H1 (cell line): ENCODE results near the gene GALR2. TPM values are rescaled to one million over a fixed set of nuclear protein-coding genes. Genes with fewer than 3 reads are reported as not detected.

Source experiments
- CTCF ChIA-PET: fragments of 300-600 bp; sonication (Branson Sonifier 250); formaldehyde crosslinking; loops from one replicate; lab custom pipeline; 2021; ENCODE audit not compliant: partially characterized antibody; lab: Charles Lee
- POLR2A ChIA-PET: fragments of 300-600 bp; sonication (Branson Sonifier 250); formaldehyde crosslinking; loops from one replicate; lab custom pipeline; 2021; ENCODE audit warnings: inconsistent platforms; ENCODE audit not compliant: partially characterized antibody; lab: Charles Lee
- DNase-seq, 2 experiments: peaks; one replicate each; pipeline versions ENCODE4 v3.0.0 to v3.0.0-alpha.2; 2010 to 2022; ENCODE audit warnings: low spot score in 2 of 2, low read depth in 1 of 2, mixed read lengths in 1 of 2
- FAIRE-seq: peaks from 2 replicates; lab custom pipeline; 2011; peaks lifted over from hg19 to GRCh38; lab: Jason Lieb, UNC
- H2AFZ ChIP-seq: 2 replicates; pipeline ENCODE4 v1.8.1; 2012; ENCODE audit warnings: low read length, inconsistent platforms
- H2AK5ac ChIP-seq: 2 replicates; pipeline ENCODE4 v1.6.1; 2013; ENCODE audit warnings: low read depth, low read length
- H2BK120ac ChIP-seq: replicated peaks from 2 replicates; pipeline ENCODE3; 2013; ENCODE audit warnings: low read depth, low read length, inconsistent platforms
- H2BK12ac ChIP-seq: 2 replicates; pipeline ENCODE4 v1.6.1; 2013; ENCODE audit warnings: low read depth, low read length
- H2BK15ac ChIP-seq: 2 replicates; pipeline ENCODE4 v1.6.1; 2013; ENCODE audit warnings: low read length
- H2BK20ac ChIP-seq: 2 replicates; pipeline ENCODE4 v1.6.1; 2013; ENCODE audit warnings: low read length
- H2BK5ac ChIP-seq: 2 replicates; pipeline ENCODE4 v1.6.1; 2013; ENCODE audit warnings: low read depth, low read length
- H3K14ac ChIP-seq: 2 replicates; pipeline ENCODE4 v1.6.1; 2013; ENCODE audit warnings: inconsistent platforms; ENCODE audit not compliant: insufficient read length
- H3K18ac ChIP-seq: 2 replicates; pipeline ENCODE4 v1.6.1; 2013; ENCODE audit warnings: low read length; ENCODE audit errors: extremely low read depth
- H3K23ac ChIP-seq: 2 replicates; pipeline ENCODE4 v1.6.1; 2013; ENCODE audit warnings: inconsistent platforms; ENCODE audit not compliant: insufficient read length
- H3K23me2 ChIP-seq: 2 replicates; pipeline ENCODE4 v1.6.1; 2013; ENCODE audit warnings: low read depth, low read length
- H3K27ac ChIP-seq: 2 replicates; pipeline ENCODE4 v1.6.1; 2011; ENCODE audit warnings: low read depth, low read length, inconsistent platforms
- H3K27me3 ChIP-seq, 4 experiments: replicated peaks in 1 of 4; 1 replicate in 1 of 4; 2 replicates in 3 of 4; pipeline versions ENCODE4 v1.6.1 to v1.8.1; 2011 to 2013; ENCODE audit warnings: low read length in 3 of 4, mild to moderate bottlenecking in 3 of 4, inconsistent platforms in 2 of 4, mixed read lengths in 2 of 4, moderate library complexity in 1 of 4; ENCODE audit not compliant: control insufficient read depth in 3 of 4, insufficient read depth in 3 of 4; ENCODE audit errors: extremely low read depth in 1 of 4
- H3K36me3 ChIP-seq, 4 experiments: 2 replicates each; pipeline versions ENCODE4 v1.6.1 to v1.8.1; 2011 to 2013; ENCODE audit warnings: mild to moderate bottlenecking in 4 of 4, low read length in 3 of 4, moderate library complexity in 2 of 4, control low read depth in 1 of 4, inconsistent platforms in 1 of 4; ENCODE audit not compliant: insufficient read depth in 4 of 4, control insufficient read depth in 2 of 4
- H3K4ac ChIP-seq: replicated peaks from 2 replicates; pipeline ENCODE3; 2013; ENCODE audit warnings: low read length, low read depth, mixed read lengths, inconsistent platforms; ENCODE audit not compliant: insufficient read length
- H3K4me1 ChIP-seq, 4 experiments: replicated peaks in 1 of 4; 1 replicate in 1 of 4; 2 replicates in 3 of 4; pipeline versions ENCODE4 v1.6.1 to v1.8.1; 2011 to 2013; ENCODE audit warnings: low read length in 3 of 4, inconsistent platforms in 2 of 4, mixed read lengths in 1 of 4; ENCODE audit not compliant: insufficient read depth in 4 of 4, control insufficient read depth in 3 of 4
- H3K4me2 ChIP-seq, 2 experiments: 2 replicates each; pipeline versions ENCODE4 v1.6.1 to v1.8.1; 2011 to 2013; ENCODE audit warnings: low read depth in 2 of 2, low read length in 2 of 2, control low read depth in 1 of 2, inconsistent platforms in 1 of 2, mild to moderate bottlenecking in 1 of 2; ENCODE audit not compliant: insufficient read depth in 1 of 2
- H3K4me3 ChIP-seq, 4 experiments: fragments of 200-600, 300-600 bp in 1 of 4; sonication (generic), shearing (Covaris generic), sonication (Bioruptor Twin) in 1 of 4; 2 replicates each; pipeline versions ENCODE4 v1.5.1 to v1.8.1; 2011 to 2016; ENCODE audit warnings: low read length in 4 of 4, low read depth in 3 of 4, control low read depth in 2 of 4, inconsistent platforms in 2 of 4, mild to moderate bottlenecking in 2 of 4, mixed read lengths in 1 of 4, moderate library complexity in 1 of 4; ENCODE audit not compliant: insufficient read depth in 2 of 4; ENCODE audit errors: extremely low read depth in 1 of 4
- H3K56ac ChIP-seq: replicated peaks from 2 replicates; pipeline ENCODE3; 2013; ENCODE audit warnings: low read depth, mild to moderate bottlenecking, mixed read lengths, low read length, inconsistent platforms; ENCODE audit not compliant: insufficient read length
- H3K79me1 ChIP-seq: 2 replicates; pipeline ENCODE4 v1.6.1; 2013; ENCODE audit warnings: low read depth, low read length, control low read depth
- H3K79me2 ChIP-seq, 2 experiments: 2 replicates each; pipeline versions ENCODE4 v1.6.1 to v1.8.1; 2012 to 2013; ENCODE audit warnings: low read length in 2 of 2, mild to moderate bottlenecking in 2 of 2, inconsistent platforms in 1 of 2; ENCODE audit not compliant: insufficient read depth in 2 of 2, control insufficient read depth in 1 of 2
- H3K9ac ChIP-seq, 4 experiments: replicated peaks in 1 of 4; 1 replicate in 1 of 4; 2 replicates in 3 of 4; pipeline versions ENCODE4 v1.6.1 to v1.8.1; 2011 to 2013; ENCODE audit warnings: low read depth in 3 of 4, low read length in 3 of 4, control low read depth in 2 of 4, mild to moderate bottlenecking in 2 of 4, moderate library complexity in 2 of 4, inconsistent platforms in 1 of 4; ENCODE audit errors: extremely low read depth in 1 of 4
- H3K9me3 ChIP-seq, 2 experiments: 2 replicates each; pipeline versions ENCODE4 v1.6.1 to v1.8.1; 2012 to 2013; ENCODE audit warnings: mild to moderate bottlenecking in 2 of 2, moderate library complexity in 2 of 2, control low read depth in 1 of 2, inconsistent platforms in 1 of 2, low read depth in 1 of 2, low read length in 1 of 2, mixed read lengths in 1 of 2; ENCODE audit not compliant: insufficient read depth in 2 of 2
- H4K20me1 ChIP-seq, 2 experiments: replicated peaks in 1 of 2; 2 replicates each; pipeline versions ENCODE3 to v1.8.1; 2011 to 2013; ENCODE audit warnings: inconsistent platforms in 2 of 2, low read length in 2 of 2, mild to moderate bottlenecking in 1 of 2; ENCODE audit not compliant: insufficient read depth in 2 of 2, control insufficient read depth in 1 of 2
- H4K5ac ChIP-seq: 2 replicates; pipeline ENCODE4 v1.6.1; 2013; ENCODE audit warnings: low read length, low read depth, mixed read lengths, inconsistent platforms; ENCODE audit not compliant: insufficient read length
- H4K8ac ChIP-seq: 2 replicates; pipeline ENCODE4 v1.8.0; 2013; ENCODE audit warnings: mild to moderate bottlenecking, moderate library complexity, low read length, inconsistent platforms; ENCODE audit not compliant: insufficient read depth; ENCODE audit errors: extremely low read depth
- H4K91ac ChIP-seq: replicated peaks from 2 replicates; pipeline ENCODE3; 2013; ENCODE audit warnings: low read length, mixed read lengths, inconsistent platforms; ENCODE audit not compliant: insufficient read length
- RAD21 ChIP-seq, 2 experiments: IDR thresholded peaks in 1 of 2; conservative IDR thresholded peaks in 1 of 2; 2 replicates each; pipeline ENCODE4 v1.6.1; 2011; ENCODE audit warnings: low read depth in 2 of 2, low read length in 2 of 2, improper control_type of control experiment in 1 of 2, inconsistent platforms in 1 of 2, mild to moderate bottlenecking in 1 of 2, moderate library complexity in 1 of 2
- RFX5 ChIP-seq: IDR thresholded peaks from 2 replicates; pipeline ENCODE4 v1.6.1; 2011; ENCODE audit warnings: low read depth, low read length, improper control_type of control experiment, borderline replicate concordance
- WGBS, 2 experiments: shearing (Covaris generic) in 1 of 2; methylation state at CpG; one replicate each; pipeline versions ENCODE4 v1.1.6 to v1.1.7; 2013 to 2015; ENCODE audit warnings: low lambda C conversion rate in 2 of 2, mixed read lengths in 2 of 2, inconsistent platforms in 1 of 2, low coverage in 1 of 2, missing lambda C conversion rate in 1 of 2; ENCODE audit not compliant: insufficient replicate concordance in 2 of 2, insufficient coverage in 1 of 2, insufficient read length in 1 of 2; ENCODE audit errors: extremely low coverage in 1 of 2, missing lambda C conversion rate in 1 of 2; 5-methylcytosine and 5-hydroxymethylcytosine counted together
- polyA plus RNA-seq, 7 experiments: library from polyadenylated mRNA; depleted of rRNA in 3 of 7; stranded (reverse) in 5 of 7; unstranded in 2 of 7; fragments of >200 nt in 5 of 7; fragments of 200-250 nt in 2 of 7; gene quantifications; 1 replicate in 5 of 7; 2 replicates in 1 of 7; 4 replicates in 1 of 7; pipeline versions ENCODE4 v1.2.1 to v1.2.3, GENCODE V29; 2011 to 2013; ENCODE audit warnings: missing spikeins in 2 of 7, mixed read lengths in 2 of 7
- total RNA-seq: library from RNA; stranded (reverse); fragmentation: NEBNext Ultra II Directional; extraction: Animal tissue kit (Norgen Biotek cat#: 25700); gene quantifications from 2 replicates; pipeline ENCODE4 v1.2.1, GENCODE V29; 2021

The GALR2 gene
- total and polyA plus RNA-seq, 2 of the 8 experiments (the other 6 are each of a cell fraction or from before 2014, with no cell fraction given), result 0.86 to 2.2 TPM

- POLR2A ChIA-PET, result interaction anchor here (0.5 to 4.0 kb wide), 38 partner anchors 8 to 300 kb away, joined by 3 to 28 read pairs (median 5); partner anchors contain the start of genes EXOC7, FBF1, MRPL38 and SRP68
- TF ChIP-seq RAD21 (IDR thresholded peaks at IDR 0.05 in 1 of 2, conservative IDR thresholded peaks at IDR 0.05 in 1 of 2; ENCODE audit: low read depth in 2 of 2, low read length in 2 of 2) (no peak; a peak in 1 of 4 replicates), RFX5 (no peak)
Observed at GRCh38 chr17:76079956-76080767, 5.6 kb downstream of the GALR2 start.

More at GRCh38 chr17:76079956-76080767, 5.6 kb downstream of the GALR2 start:
- Histone ChIP-seq H3K4ac (no peak overlapping the region), H3K79me1 (no peaks in the 10 kb centered on the region), H3K4me2 (peak overlapping the region; percentile 76 to 80), H3K4me1 (peaks cover 0 to 42% (median 33%) of the 10 kb centered on the region in 4 experiments; a peak in 6 of 7 replicates), H3K18ac (peak overlapping the region; percentile 55), H2BK20ac (no peak overlapping the region), H3K79me2 (no peaks in the 10 kb centered on the region), H2BK5ac (peak overlapping the region; percentile 52; the same call in 1 of the 2 replicates), H2BK120ac (no peak overlapping the region), H2AK5ac (peak overlapping the region; percentile 18; the same call in 1 of the 2 replicates), H3K14ac (no peak overlapping the region), H3K23me2 (peaks cover 10% of the 10 kb centered on the region; the same call in 1 of the 2 replicates), H4K5ac (no peak overlapping the region), H2BK15ac (peak overlapping the region; percentile 65; the same call in 1 of the 2 replicates), H3K56ac (no peak overlapping the region), H3K23ac (no peak overlapping the region), H3K9ac (peak overlapping the region in 2 of 4 experiments; percentile 2 to 8; a peak in 5 of 7 replicates), H3K4me3 (peak overlapping the region in 3 of 4 experiments; percentile 15 to 51 (median 34); a peak in 4 of 8 replicates), H3K27ac (no peak overlapping the region), H4K8ac (no peak overlapping the region), H2BK12ac (peak overlapping the region; percentile 55; the same call in 1 of the 2 replicates), H3K36me3 (peaks cover 7 to 19% (median 15%) of the 10 kb centered on the region in 4 experiments), H2AFZ (no peak overlapping the region), H3K9me3 (no peaks in the 10 kb centered on the region), H3K27me3 (peaks cover 37 to 50% (median 47%) of the 10 kb centered on the region in 4 experiments), H4K20me1 (peaks cover 2 to 13% of the 10 kb centered on the region in 2 experiments), H4K91ac (peak overlapping the region; percentile 34)
- DNase-seq, result peak in 1 of 2 experiments; percentile 72
- 20% methylated on average over 23 of the region's 23 CpGs; no CpG with 5 or more reads in 1 of the 2 experiments for WGBS, 2 experiments
- CTCF ChIA-PET, result interaction anchor here (0.6 to 7.6 kb wide), 25 partner anchors 9 to 582 kb away, joined by 3 to 36 read pairs (median 4); no protein-coding TSS in a partner anchor
- no peak for FAIRE-seq
